ENCODE measurements around the gene SF3B4. TPM values are rescaled to one million over a fixed set of nuclear protein-coding genes. Genes with fewer than 3 reads are reported as not detected.

SF3B4 gene
- total and polyA plus RNA-seq, 2 of the 4 experiments (the other 2 are of a cell fraction), result 6.6 to 64.4 TPM

- TF ChIP-seq NFE2L2 (IDR thresholded peaks at IDR 0.05; ENCODE audit: low read depth, low read length) (no peak), RCOR1 (IDR thresholded peaks at IDR 0.05; ENCODE audit: insufficient replicate concordance, low read length) (no peak), SMC3 (IDR thresholded peaks at IDR 0.05; ENCODE audit: low read depth, low read length) (no peak), FOS (IDR thresholded peaks at IDR 0.05; ENCODE audit: low read depth, low read length) (no peak)
- intact Hi-C loops (cut with micrococcal nuclease), result loop anchor here (5.0 kb wide), 1 partner anchor 44 kb away; no protein-coding TSS in a partner anchor
- H4K91ac ChIP-seq (ENCODE audit: insufficient read depth, low read depth, low read length), result peak within 1 kb of the TSS; percentile 85
- H2BK5ac ChIP-seq (ENCODE audit: low read depth, low read length, poor library complexity, severe bottlenecking), result peak within 1 kb of the TSS; percentile 59
- peak within 1 kb of the TSS; percentile 84 for H2BK20ac ChIP-seq (ENCODE audit: low read depth, low read length)
- ChIA-PET CTCF (interaction anchor here (0.6 kb wide), 1 partner anchor 59 kb away, joined by 3 read pairs; no protein-coding TSS in a partner anchor), POLR2A (ENCODE audit: unreplicated experiment) (no interaction called here)
- peak within 1 kb of the TSS; percentile 93 for H3K4ac ChIP-seq (ENCODE audit: low read depth, low read length)
- ATAC-seq (ENCODE audit: low read depth) (peak; percentile 73), DNase-seq (peak; percentile 34)
- H4K20me1 ChIP-seq (ENCODE audit: insufficient read depth, low read length), result no peaks in the 10 kb centered on the region
- no peaks in the 10 kb centered on the region for H3K9me3 ChIP-seq (ENCODE audit: control insufficient read depth, insufficient read depth, low read length)
- H3K9me1 ChIP-seq (ENCODE audit: insufficient read depth, low read length), result peaks cover 33% of the 10 kb centered on the region
- H3K4me3 ChIP-seq (ENCODE audit: insufficient read depth, low read depth, low read length), result peak within 1 kb of the TSS; percentile 84
- H3K36me3 ChIP-seq (ENCODE audit: control insufficient read depth, insufficient read depth, low read length), result peaks cover 13% of the 10 kb centered on the region
- peak within 1 kb of the TSS; percentile 77; the same call in 1 of the 2 replicates for H3K56ac ChIP-seq (ENCODE audit: extremely low read depth, insufficient read depth, low read length)
- H3K27me3 ChIP-seq (ENCODE audit: control insufficient read depth, insufficient read depth, low read length), result no peaks in the 10 kb centered on the region
- H2BK120ac ChIP-seq (ENCODE audit: low read depth, low read length), result peak within 1 kb of the TSS; percentile 79
- peak within 1 kb of the TSS; percentile 55; the same call in 2 of the 3 replicates for H2BK15ac ChIP-seq (ENCODE audit: low read depth, low read length)
- H2AK5ac ChIP-seq (ENCODE audit: low read depth, low read length), result peak within 1 kb of the TSS; percentile 97; the same call in 1 of the 2 replicates
- H3K27ac ChIP-seq (ENCODE audit: insufficient read depth, low read length), result peak within 1 kb of the TSS; percentile 64
- BruUV-seq (replicated peaks), result no TSS peak
- dilution Hi-C loops (cut with HindIII; ENCODE audit: low sequenced_read_pairs, unreplicated experiment), result no loop called here
- peak within 1 kb of the TSS; percentile 96 for H3K14ac ChIP-seq (replicated peaks; ENCODE audit: low read depth, low read length)
- peaks cover 12% of the 10 kb centered on the region for H3K4me1 ChIP-seq (ENCODE audit: control insufficient read depth, insufficient read depth, low read length)
- H3K9ac ChIP-seq (ENCODE audit: low read depth, low read length), result peak within 1 kb of the TSS; percentile 89
- peak within 1 kb of the TSS; percentile 53 for H3K18ac ChIP-seq (ENCODE audit: low read depth, low read length)
- peak within 1 kb of the TSS; percentile 69 for H4K5ac ChIP-seq (ENCODE audit: low read depth, low read length)
- in situ Hi-C loops (cut with MboI; ENCODE audit: low sequenced_read_pairs), result loop anchor here (5.0 kb wide), 1 partner anchor 34 kb away; no protein-coding TSS in a partner anchor
- H2AK9ac ChIP-seq (replicated peaks; ENCODE audit: low read depth, low read length, poor library complexity), result peak within 1 kb of the TSS; percentile 99
- H4K8ac ChIP-seq (ENCODE audit: low read depth in 2 of 2, low read length in 2 of 2), result peak within 1 kb of the TSS; percentile 15 to 97
- peak within 1 kb of the TSS; percentile 91 for H3K4me2 ChIP-seq (ENCODE audit: low read depth, low read length)
- peaks cover 3 to 59% of the 10 kb centered on the region in 2 experiments for H3K79me1 ChIP-seq (ENCODE audit: low read depth in 1 of 2, low read length in 2 of 2)
- WGBS, 2 experiments (ENCODE audit: extremely low coverage in 2 of 2, insufficient read length in 1 of 2), result no CpG with 5 or more reads among the region's 18 CpGs
- H3K23ac ChIP-seq (ENCODE audit: low read depth, low read length), result peak within 1 kb of the TSS; percentile 92
- peak within 1 kb of the TSS; percentile 96 for H2AFZ ChIP-seq (replicated peaks; ENCODE audit: low read length, poor library complexity)
Observed at GRCh38 chr1:149936170-149936991, 8.8 kb upstream of the SF3B4 start, which contains the start of gene MTMR11. MTMR11 (minus strand) TSS chr1:149936879; CDS start chr1:149936647, 232 bp downstream.
